WTC11 (cell line): ENCODE results near the gene ZC3H14. TPM values are rescaled to one million over a fixed set of nuclear protein-coding genes. Genes with fewer than 3 reads are reported as not detected.

Source experiments
- ATAC-seq: fragments of 200-7000 bp; cut with Tn5 transposase; 2 replicates; pipeline ENCODE4 v1.10.0; 2021; ENCODE audit warnings: mild to moderate bottlenecking, moderate library complexity
- CTCF ChIA-PET: fragments of 300-600 bp; sonication (Branson Sonifier 250); formaldehyde crosslinking; loops from one replicate; lab custom pipeline; 2021; ENCODE audit warnings: antibody characterized with exemption; lab: Charles Lee
- POLR2A ChIA-PET: fragments of 350-600 bp; sonication (Branson Sonifier 250); formaldehyde crosslinking; loops from one replicate; lab custom pipeline; 2021; ENCODE audit warnings: antibody characterized with exemption; lab: Charles Lee
- DNase-seq: peaks from one replicate; pipeline ENCODE4 v3.0.0; 2021; ENCODE audit warnings: low spot score
- H3K27ac Mint-ChIP-seq: 2 replicates; pipeline ENCODE4 v1.8.0; 2021; ENCODE audit warnings: mixed read lengths
- H3K27me3 Mint-ChIP-seq: 2 replicates; pipeline ENCODE4 v1.8.0; 2021; ENCODE audit warnings: low read depth, mild to moderate bottlenecking, moderate library complexity, mixed read lengths
- H3K36me3 Mint-ChIP-seq: 2 replicates; pipeline ENCODE4 v1.8.0; 2021; ENCODE audit warnings: mixed read lengths
- H3K4me1 Mint-ChIP-seq: 2 replicates; pipeline ENCODE4 v1.8.0; 2022; ENCODE audit warnings: mixed read lengths
- H3K4me3 Mint-ChIP-seq: 2 replicates; pipeline ENCODE4 v1.8.0; 2021; ENCODE audit warnings: mild to moderate bottlenecking, moderate library complexity, mixed read lengths
- H3K9me3 Mint-ChIP-seq: 2 replicates; pipeline ENCODE4 v1.8.0; 2021; ENCODE audit warnings: mixed read lengths
- AFF4 ChIP-seq: sonication (generic); formaldehyde crosslinking; IDR thresholded peaks from 2 replicates; pipeline ENCODE4 v1.8.1; 2023; ENCODE audit warnings: mild to moderate bottlenecking, missing genetic modification reagents, borderline replicate concordance
- ARID4B ChIP-seq: sonication (generic); formaldehyde crosslinking; IDR thresholded peaks from 2 replicates; pipeline ENCODE4 v1.8.0; 2023; ENCODE audit warnings: missing genetic modification reagents, mild to moderate bottlenecking, borderline replicate concordance
- ATF1 ChIP-seq: sonication (generic); formaldehyde crosslinking; IDR thresholded peaks from 2 replicates; pipeline ENCODE4 v1.8.1; 2023; ENCODE audit warnings: mild to moderate bottlenecking, moderate library complexity, missing genetic modification reagents
- CDX4 ChIP-seq: fragments of 250-450 bp; sonication (Bioruptor Pico); IDR thresholded peaks from 2 replicates; pipeline ENCODE4 v1.9.0; 2021; ENCODE audit warnings: moderate library complexity, mild to moderate bottlenecking, inconsistent platforms, borderline replicate concordance
- E2F4 ChIP-seq: sonication (generic); formaldehyde crosslinking; IDR thresholded peaks from 2 replicates; pipeline ENCODE4 v1.8.1; 2022; ENCODE audit warnings: low read depth, mild to moderate bottlenecking, moderate library complexity, missing genetic modification reagents, borderline replicate concordance
- ETV6 ChIP-seq: sonication (generic); formaldehyde crosslinking; IDR thresholded peaks from 2 replicates; pipeline ENCODE4 v1.8.1; 2022; ENCODE audit warnings: mild to moderate bottlenecking, missing genetic modification reagents
- FOXK1 ChIP-seq: sonication (generic); formaldehyde crosslinking; IDR thresholded peaks from 2 replicates; pipeline ENCODE4 v1.8.0; 2022; ENCODE audit warnings: mild to moderate bottlenecking, moderate library complexity, missing genetic modification reagents
- NFE2L1 ChIP-seq: sonication (generic); formaldehyde crosslinking; IDR thresholded peaks from 2 replicates; pipeline ENCODE4 v1.8.1; 2023; ENCODE audit warnings: missing genetic modification reagents
- NFYB ChIP-seq: sonication (generic); formaldehyde crosslinking; conservative IDR thresholded peaks from 2 replicates; pipeline ENCODE4 v1.8.0; 2022; ENCODE audit warnings: low read depth, missing genetic modification reagents
- PRDM15 ChIP-seq: sonication (generic); formaldehyde crosslinking; IDR thresholded peaks from 2 replicates; pipeline ENCODE4 v1.8.0; 2022; ENCODE audit warnings: missing genetic modification reagents
- PREB ChIP-seq: sonication (generic); formaldehyde crosslinking; IDR thresholded peaks from 2 replicates; pipeline ENCODE4 v1.8.1; 2022; ENCODE audit warnings: mild to moderate bottlenecking, missing genetic modification reagents, moderate library complexity, borderline replicate concordance
- TEAD1 ChIP-seq: sonication (generic); formaldehyde crosslinking; IDR thresholded peaks from 2 replicates; pipeline ENCODE4 v1.8.0; 2022; ENCODE audit warnings: mild to moderate bottlenecking, missing genetic modification reagents
- USF1 ChIP-seq: sonication (generic); formaldehyde crosslinking; IDR thresholded peaks from 2 replicates; pipeline ENCODE4 v1.8.0; 2022; ENCODE audit warnings: mild to moderate bottlenecking, missing genetic modification reagents
- ZNF219 ChIP-seq: sonication (generic); formaldehyde crosslinking; IDR thresholded peaks from 2 replicates; pipeline ENCODE4 v1.8.0; 2023; ENCODE audit warnings: missing genetic modification reagents, mild to moderate bottlenecking, borderline replicate concordance
- ZNF317 ChIP-seq: sonication (generic); formaldehyde crosslinking; IDR thresholded peaks from 2 replicates; pipeline ENCODE4 v1.8.1; 2023; ENCODE audit warnings: low read depth, mild to moderate bottlenecking, moderate library complexity, missing genetic modification reagents, borderline replicate concordance
- ZNF416 ChIP-seq: fragments of 250-450 bp; sonication (Bioruptor Pico); IDR thresholded peaks from 2 replicates; pipeline ENCODE4 v1.9.0; 2021; ENCODE audit warnings: mild to moderate bottlenecking, inconsistent platforms
- ZNF425 ChIP-seq: fragments of 250-450 bp; sonication (Bioruptor Pico); conservative IDR thresholded peaks from 2 replicates; pipeline ENCODE4 v1.9.0; 2021; ENCODE audit warnings: mild to moderate bottlenecking
- total RNA-seq: library from RNA; stranded (reverse); gene quantifications from 3 replicates; pipeline ENCODE4 v1.2.3, GENCODE V29; 2021

ZC3H14 gene
- total RNA-seq, 1 experiment from 2014 or later = 64.9 TPM

GRCh38 chr14:88597601-88598000 lies 34.8 kb downstream of the ZC3H14 start (continued):
- TF ChIP-seq NFE2L1 (CRISPR knock-in tag) = no peak
- no peak for TF ChIP-seq PREB
- TF ChIP-seq ZNF317 (CRISPR knock-in tag) = no peak
- no peak for TF ChIP-seq E2F4
- no peak for TF ChIP-seq ETV6 (CRISPR knock-in tag)
- no peak for TF ChIP-seq CDX4 (CRISPR knock-in tag)
- TF ChIP-seq AFF4 (CRISPR knock-in tag) = no peak

GRCh38 chr14:88598097-88598675 lies 35.3 kb downstream of the ZC3H14 start:
- H3K27ac Mint-ChIP-seq = no peak overlapping the region
- no peaks in the 10 kb centered on the region for H3K9me3 Mint-ChIP-seq
- ATAC-seq = no peak
- no peaks in the 10 kb centered on the region for H3K4me1 Mint-ChIP-seq
- no peak for DNase-seq
- ChIA-PET POLR2A (no interaction called here), CTCF (no interaction called here)
- no peaks in the 10 kb centered on the region for H3K27me3 Mint-ChIP-seq
- H3K4me3 Mint-ChIP-seq = no peak overlapping the region
- peaks cover 78% of the 10 kb centered on the region for H3K36me3 Mint-ChIP-seq
- TF ChIP-seq ATF1 (CRISPR knock-in tag) (no peak), TEAD1 (no peak), ZNF425 (CRISPR knock-in tag) (no peak), ZNF219 (CRISPR knock-in tag) (no peak), NFYB (no peak), USF1 (CRISPR knock-in tag) (no peak), ARID4B (no peak), PRDM15 (CRISPR knock-in tag) (no peak), FOXK1 (no peak), ZNF416 (no peak)
